ENCODE results near the gene ABCA13. TPM values are rescaled to one million over a fixed set of nuclear protein-coding genes. Genes with fewer than 3 reads are reported as not detected.

ABCA13 gene
- total RNA-seq, 1 donor from 2014 or later, result not detected

- Mint-ChIP-seq H3K9me3 (no peaks in the 10 kb centered on the region), H3K27me3 (ENCODE audit: insufficient read depth, low read depth) (peaks cover 2% of the 10 kb centered on the region), H3K4me3 (no peak overlapping the region), H3K4me1 (peaks cover 12% of the 10 kb centered on the region), H3K27ac (no peak overlapping the region), H3K36me3 (no peaks in the 10 kb centered on the region)
- Histone ChIP-seq H3K36me3 (no peaks in the 10 kb centered on the region), H3K27me3 (no peaks in the 10 kb centered on the region), H2AFZ (replicated peaks) (no peak overlapping the region), H3K9ac (no peak overlapping the region), H3K79me2 (ENCODE audit: low read depth) (no peaks in the 10 kb centered on the region), H3F3A (ENCODE audit: low read depth) (no peaks in the 10 kb centered on the region), H3K27ac (no peak overlapping the region), H4K20me1 (ENCODE audit: low read depth) (no peaks in the 10 kb centered on the region), H3K4me1 (no peaks in the 10 kb centered on the region), H3K4me3 (no peak overlapping the region), H3K9me3 (ENCODE audit: low read depth) (no peaks in the 10 kb centered on the region), H3K4me2 (no peak overlapping the region)
- no peak for DNase-seq (ENCODE audit: low spot score)
- TF ChIP-seq CTCF (IDR thresholded peaks at IDR 0.05), result no peak
- no peak for TF ChIP-seq EZH2phosphoT487 (IDR thresholded peaks at IDR 0.05)
- no peak for TF ChIP-seq EZH2 (IDR thresholded peaks at IDR 0.05)
These were observed 466.8 kb downstream of the ABCA13 start for GRCh38 chr7:48638041-48638440.

- no peak for DNase-seq (ENCODE audit: low spot score)
- Histone ChIP-seq H3K27ac (no peak overlapping the region), H3K27me3 (no peaks in the 10 kb centered on the region), H3K4me1 (no peaks in the 10 kb centered on the region), H4K20me1 (ENCODE audit: low read depth) (no peaks in the 10 kb centered on the region), H3K4me3 (no peak overlapping the region), H3K9ac (no peak overlapping the region), H3K4me2 (no peak overlapping the region), H3K79me2 (ENCODE audit: low read depth) (no peaks in the 10 kb centered on the region), H3K9me3 (ENCODE audit: low read depth) (no peaks in the 10 kb centered on the region), H2AFZ (replicated peaks) (no peak overlapping the region), H3F3A (ENCODE audit: low read depth) (no peaks in the 10 kb centered on the region), H3K36me3 (no peaks in the 10 kb centered on the region)
- H3K27ac Mint-ChIP-seq, result no peak overlapping the region
- TF ChIP-seq CTCF (IDR thresholded peaks at IDR 0.05) (no peak), EZH2 (IDR thresholded peaks at IDR 0.05) (no peak), EZH2phosphoT487 (IDR thresholded peaks at IDR 0.05) (no peak)
- no peak overlapping the region for H3K4me3 Mint-ChIP-seq
- H3K4me1 Mint-ChIP-seq, result no peaks in the 10 kb centered on the region
- H3K27me3 Mint-ChIP-seq (ENCODE audit: insufficient read depth, low read depth), result no peaks in the 10 kb centered on the region
- H3K9me3 Mint-ChIP-seq, result no peaks in the 10 kb centered on the region
- no peaks in the 10 kb centered on the region for H3K36me3 Mint-ChIP-seq
These were observed 472.3 kb downstream of the ABCA13 start for GRCh38 chr7:48643431-48644013.

GRCh38 chr7:48658138-48658537 lies 486.9 kb downstream of the ABCA13 start:
- Mint-ChIP-seq H3K36me3 (no peaks in the 10 kb centered on the region), H3K27ac (no peak overlapping the region), H3K4me3 (no peak overlapping the region), H3K27me3 (ENCODE audit: insufficient read depth, low read depth) (peaks cover 3% of the 10 kb centered on the region), H3K9me3 (peaks cover 5% of the 10 kb centered on the region), H3K4me1 (no peaks in the 10 kb centered on the region)
- no peak for DNase-seq (ENCODE audit: low spot score)
- no peak overlapping the region for H3K27ac ChIP-seq
- H4K20me1 ChIP-seq (ENCODE audit: low read depth), result no peaks in the 10 kb centered on the region
- no peak overlapping the region for H3K4me3 ChIP-seq
- TF ChIP-seq CTCF (IDR thresholded peaks at IDR 0.05), result no peak
- TF ChIP-seq EZH2phosphoT487 (IDR thresholded peaks at IDR 0.05), result no peak
- no peak for TF ChIP-seq EZH2 (IDR thresholded peaks at IDR 0.05)
- no peaks in the 10 kb centered on the region for H3K36me3 ChIP-seq
- no peaks in the 10 kb centered on the region for H3K27me3 ChIP-seq
- H2AFZ ChIP-seq (replicated peaks), result no peak overlapping the region
- no peaks in the 10 kb centered on the region for H3F3A ChIP-seq (ENCODE audit: low read depth)
- H3K4me2 ChIP-seq, result no peak overlapping the region
- no peak overlapping the region for H3K9ac ChIP-seq
- no peaks in the 10 kb centered on the region for H3K9me3 ChIP-seq (ENCODE audit: low read depth)
- H3K79me2 ChIP-seq (ENCODE audit: low read depth), result no peaks in the 10 kb centered on the region
- no peaks in the 10 kb centered on the region for H3K4me1 ChIP-seq

Data from neural progenitor cell (in vitro differentiated cells).